Endothelial cell (in vitro differentiated cells): Measurements from ENCODE around the gene CCDC106. TPM values are rescaled to one million over a fixed set of nuclear protein-coding genes. Genes with fewer than 3 reads are reported as not detected.

ENCODE experiments used
- DNase-seq: peaks from one replicate; pipeline ENCODE4 v3.0.0; 2021; ENCODE audit warnings: low spot score
- H3K27ac Mint-ChIP-seq: one replicate; pipeline ENCODE4 v1.8.0; 2021; ENCODE audit warnings: mixed read lengths, inconsistent platforms; ENCODE audit not compliant: unreplicated experiment
- H3K27me3 Mint-ChIP-seq: one replicate; pipeline ENCODE4 v1.8.0; 2021; ENCODE audit warnings: mild to moderate bottlenecking, moderate library complexity, mixed read lengths, inconsistent platforms; ENCODE audit not compliant: unreplicated experiment
- H3K36me3 Mint-ChIP-seq: one replicate; pipeline ENCODE4 v1.8.0; 2021; ENCODE audit warnings: mild to moderate bottlenecking, low read depth, mixed read lengths, inconsistent platforms; ENCODE audit not compliant: unreplicated experiment
- H3K4me1 Mint-ChIP-seq: one replicate; pipeline ENCODE4 v1.8.0; 2021; ENCODE audit warnings: mild to moderate bottlenecking, mixed read lengths, inconsistent platforms; ENCODE audit not compliant: unreplicated experiment
- H3K4me3 Mint-ChIP-seq: one replicate; pipeline ENCODE4 v1.8.0; 2021; ENCODE audit warnings: mild to moderate bottlenecking, mixed read lengths, inconsistent platforms; ENCODE audit not compliant: unreplicated experiment
- H3K9me3 Mint-ChIP-seq: one replicate; pipeline ENCODE4 v1.8.0; 2021; ENCODE audit warnings: mixed read lengths, inconsistent platforms; ENCODE audit not compliant: unreplicated experiment
- total RNA-seq: library from RNA; stranded (reverse); fragmentation: NEBNext Ultra II Directional; extraction: Animal tissue kit (Norgen Biotek cat#: 25700); gene quantifications from one replicate; pipeline ENCODE4 v1.2.1, GENCODE V29; 2021; ENCODE audit not compliant: unreplicated experiment
- TF ChIP-seq, protein P1 (sequence below): fragments of 200-600 bp; sonication (generic); IDR thresholded peaks from one replicate; pipeline ENCODE4 v1.5.0; 2021; ENCODE audit warnings: antibody characterized with exemption; ENCODE audit not compliant: unreplicated experiment

Gene CCDC106
- total RNA-seq, 1 donor from 2014 or later: 20.1 TPM

- Mint-ChIP-seq H3K4me3 (no peak overlapping the region), H3K4me1 (no peaks in the 10 kb centered on the region), H3K27ac (no peak overlapping the region), H3K9me3 (no peaks in the 10 kb centered on the region), H3K36me3 (peaks cover 25% of the 10 kb centered on the region), H3K27me3 (peaks cover 6% of the 10 kb centered on the region)
- TF ChIP-seq, protein P1, sequence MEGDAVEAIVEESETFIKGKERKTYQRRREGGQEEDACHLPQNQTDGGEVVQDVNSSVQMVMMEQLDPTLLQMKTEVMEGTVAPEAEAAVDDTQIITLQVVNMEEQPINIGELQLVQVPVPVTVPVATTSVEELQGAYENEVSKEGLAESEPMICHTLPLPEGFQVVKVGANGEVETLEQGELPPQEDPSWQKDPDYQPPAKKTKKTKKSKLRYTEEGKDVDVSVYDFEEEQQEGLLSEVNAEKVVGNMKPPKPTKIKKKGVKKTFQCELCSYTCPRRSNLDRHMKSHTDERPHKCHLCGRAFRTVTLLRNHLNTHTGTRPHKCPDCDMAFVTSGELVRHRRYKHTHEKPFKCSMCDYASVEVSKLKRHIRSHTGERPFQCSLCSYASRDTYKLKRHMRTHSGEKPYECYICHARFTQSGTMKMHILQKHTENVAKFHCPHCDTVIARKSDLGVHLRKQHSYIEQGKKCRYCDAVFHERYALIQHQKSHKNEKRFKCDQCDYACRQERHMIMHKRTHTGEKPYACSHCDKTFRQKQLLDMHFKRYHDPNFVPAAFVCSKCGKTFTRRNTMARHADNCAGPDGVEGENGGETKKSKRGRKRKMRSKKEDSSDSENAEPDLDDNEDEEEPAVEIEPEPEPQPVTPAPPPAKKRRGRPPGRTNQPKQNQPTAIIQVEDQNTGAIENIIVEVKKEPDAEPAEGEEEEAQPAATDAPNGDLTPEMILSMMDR: no peak
- no peak for DNase-seq
Observed at GRCh38 chr19:55691561-55692481, 43.8 kb downstream of the CCDC106 start.

- Mint-ChIP-seq H3K27ac (no peak overlapping the region), H3K4me3 (no peak overlapping the region), H3K9me3 (no peaks in the 10 kb centered on the region), H3K27me3 (peaks cover 8% of the 10 kb centered on the region), H3K4me1 (no peaks in the 10 kb centered on the region), H3K36me3 (peaks cover 31% of the 10 kb centered on the region)
- DNase-seq: no peak
- TF ChIP-seq, protein P1: no peak
Observed at GRCh38 chr19:55692681-55693081, 44.7 kb downstream of the CCDC106 start.

GRCh38 chr19:55693336-55693974 lies 45.4 kb downstream of the CCDC106 start:
- H3K36me3 Mint-ChIP-seq: peaks cover 34% of the 10 kb centered on the region
- TF ChIP-seq, protein P1: no peak
- H3K4me3 Mint-ChIP-seq: no peak overlapping the region
- no peaks in the 10 kb centered on the region for H3K4me1 Mint-ChIP-seq
- H3K27me3 Mint-ChIP-seq: peaks cover 7% of the 10 kb centered on the region
- no peaks in the 10 kb centered on the region for H3K9me3 Mint-ChIP-seq
- H3K27ac Mint-ChIP-seq: no peak overlapping the region
- no peak for DNase-seq

DNA sequence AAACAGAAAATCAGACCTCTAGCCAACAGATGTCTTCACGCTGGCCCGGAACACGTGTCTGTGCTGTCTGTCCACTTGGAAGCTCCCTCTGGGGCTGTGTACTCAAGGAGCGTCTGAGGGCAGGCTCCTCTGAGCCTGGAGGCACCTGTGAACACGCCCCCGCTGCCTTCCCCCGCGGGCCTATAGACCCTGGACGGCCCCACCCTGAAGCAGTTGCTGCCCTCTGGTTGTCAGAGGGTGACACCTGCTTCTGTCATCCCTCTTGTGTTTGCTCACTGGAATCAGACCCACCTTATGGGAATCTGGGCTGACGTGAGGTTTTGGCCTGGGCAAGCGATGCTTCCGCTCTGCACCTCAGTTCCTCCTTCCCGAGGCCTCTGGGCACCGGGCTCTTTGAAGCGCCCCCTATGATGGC lies 46.2 kb downstream of the CCDC106 start:
- Mint-ChIP-seq H3K9me3 (no peaks in the 10 kb centered on the region), H3K4me3 (no peak overlapping the region), H3K4me1 (no peaks in the 10 kb centered on the region), H3K27me3 (peaks cover 7% of the 10 kb centered on the region), H3K27ac (no peak overlapping the region), H3K36me3 (peaks cover 37% of the 10 kb centered on the region)
- no peak for DNase-seq
- TF ChIP-seq, protein P1: no peak
